Epithelial cell of proximal tubule (primary cell): ENCODE data around the gene CA12. TPM values are rescaled to one million over a fixed set of nuclear protein-coding genes. Genes with fewer than 3 reads are reported as not detected.
"Not testable (repeated sequence)": the region's sequence is repeated elsewhere in the genome, so short reads cannot be mapped to it uniquely, and the experiment has no call there.

Experiments used
- DNase-seq: peaks from one replicate; pipeline ENCODE4 v3.0.0-alpha.2; 2011; ENCODE audit warnings: low read depth
- H3K4me3 ChIP-seq: 2 replicates; pipeline ENCODE4 v1.5.1; 2011; ENCODE audit warnings: low read depth, mild to moderate bottlenecking, low read length
- total RNA-seq: library from RNA; depleted of rRNA; stranded (reverse); fragments of >200 nt; gene quantifications from 2 replicates; pipeline ENCODE4 v1.2.3, GENCODE V29; 2015
- TF ChIP-seq, protein P1 (sequence below): conservative IDR thresholded peaks from 2 replicates; pipeline ENCODE4 v1.5.1; 2012; ENCODE audit warnings: low read depth, mild to moderate bottlenecking, low read length

The CA12 gene
- total RNA-seq, 1 donor from 2014 or later, result 19.7 TPM

DNA sequence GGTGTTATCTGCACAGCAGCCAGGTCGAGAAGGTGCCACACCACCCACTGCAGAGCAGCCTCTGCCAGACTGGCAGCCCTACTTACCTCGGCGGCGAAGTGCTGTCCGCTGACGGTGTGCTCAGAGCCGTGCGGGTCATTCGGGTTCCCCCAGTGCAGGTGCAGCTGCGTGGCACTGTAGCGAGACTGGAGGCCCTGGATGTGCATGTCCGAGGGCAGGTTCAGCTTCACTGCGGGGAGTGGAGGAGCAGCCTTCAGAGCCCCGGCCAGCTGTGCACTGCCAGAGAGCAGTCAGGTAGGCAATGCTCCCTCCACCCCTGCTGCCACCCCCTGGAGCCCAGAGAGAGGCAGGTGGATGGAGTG lies 36.3 kb downstream of the CA12 start:
- H3K4me3 ChIP-seq, result no peak overlapping the region
- DNase-seq, result no peak
- TF ChIP-seq, protein P1, sequence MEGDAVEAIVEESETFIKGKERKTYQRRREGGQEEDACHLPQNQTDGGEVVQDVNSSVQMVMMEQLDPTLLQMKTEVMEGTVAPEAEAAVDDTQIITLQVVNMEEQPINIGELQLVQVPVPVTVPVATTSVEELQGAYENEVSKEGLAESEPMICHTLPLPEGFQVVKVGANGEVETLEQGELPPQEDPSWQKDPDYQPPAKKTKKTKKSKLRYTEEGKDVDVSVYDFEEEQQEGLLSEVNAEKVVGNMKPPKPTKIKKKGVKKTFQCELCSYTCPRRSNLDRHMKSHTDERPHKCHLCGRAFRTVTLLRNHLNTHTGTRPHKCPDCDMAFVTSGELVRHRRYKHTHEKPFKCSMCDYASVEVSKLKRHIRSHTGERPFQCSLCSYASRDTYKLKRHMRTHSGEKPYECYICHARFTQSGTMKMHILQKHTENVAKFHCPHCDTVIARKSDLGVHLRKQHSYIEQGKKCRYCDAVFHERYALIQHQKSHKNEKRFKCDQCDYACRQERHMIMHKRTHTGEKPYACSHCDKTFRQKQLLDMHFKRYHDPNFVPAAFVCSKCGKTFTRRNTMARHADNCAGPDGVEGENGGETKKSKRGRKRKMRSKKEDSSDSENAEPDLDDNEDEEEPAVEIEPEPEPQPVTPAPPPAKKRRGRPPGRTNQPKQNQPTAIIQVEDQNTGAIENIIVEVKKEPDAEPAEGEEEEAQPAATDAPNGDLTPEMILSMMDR, result no peak

DNA sequence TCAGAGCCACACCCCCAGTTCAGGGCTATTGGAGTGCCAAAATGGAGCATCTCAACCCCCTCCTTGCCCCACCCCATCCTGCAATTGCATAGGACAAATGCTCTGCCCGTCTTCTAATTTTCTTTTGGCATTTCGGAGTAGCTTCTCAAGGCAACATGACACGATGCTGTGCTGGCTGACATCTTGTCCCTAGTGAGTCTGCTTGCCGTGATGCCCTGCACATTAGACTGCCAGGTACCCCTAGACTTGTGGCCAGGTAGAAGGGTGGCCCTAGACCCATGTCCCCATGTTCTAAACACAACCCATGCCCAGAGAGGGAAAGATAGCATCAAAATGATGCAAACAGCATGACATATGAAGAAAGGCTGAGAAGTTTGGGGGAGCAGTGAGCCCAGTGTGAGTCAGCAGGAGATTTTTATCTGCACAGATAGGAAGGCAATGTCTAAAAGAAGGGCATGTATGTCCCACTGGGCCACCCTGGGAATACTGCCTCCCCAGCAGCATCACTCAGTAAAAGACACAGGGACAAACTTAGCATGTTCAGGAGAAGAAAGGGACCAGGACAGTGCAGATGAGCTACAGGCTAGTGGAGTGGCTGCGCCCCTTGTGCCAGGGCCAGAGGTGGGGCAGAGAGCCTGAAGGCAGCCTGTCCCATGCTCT lies 36.8 kb downstream of the CA12 start:
- TF ChIP-seq, protein P1, result no peak
- H3K4me3 ChIP-seq, result no peak overlapping the region
- DNase-seq, result no peak

DNA sequence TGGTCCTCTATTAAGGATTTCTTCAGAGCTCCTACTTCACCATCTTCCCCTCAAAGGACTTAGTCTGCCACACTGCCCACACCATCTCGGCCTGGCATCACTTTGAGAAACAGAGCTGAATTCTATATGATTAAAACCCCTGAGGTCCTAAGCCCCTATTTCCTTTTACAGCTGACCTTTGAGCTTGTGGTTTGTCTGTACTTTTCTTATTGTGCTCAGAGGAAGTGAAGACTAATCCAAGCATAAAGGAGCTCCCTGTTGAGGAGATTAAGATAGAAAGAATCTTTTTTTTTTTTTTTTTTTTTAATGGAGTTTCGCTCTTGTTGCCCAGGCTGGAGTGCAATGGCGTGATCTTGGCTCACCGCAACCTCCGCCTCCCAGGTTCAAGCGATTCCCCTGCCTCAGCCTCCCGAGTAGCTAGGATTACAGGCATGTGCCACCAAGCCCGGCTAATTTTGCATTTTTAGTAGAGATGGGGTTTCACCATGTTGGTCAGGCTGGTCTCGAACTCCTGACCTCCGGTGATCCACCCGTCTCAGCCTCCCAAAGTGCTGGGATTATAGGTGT lies 38.6 kb downstream of the CA12 start:
- not testable (repeated sequence) for DNase-seq, H3K4me3 ChIP-seq

DNA sequence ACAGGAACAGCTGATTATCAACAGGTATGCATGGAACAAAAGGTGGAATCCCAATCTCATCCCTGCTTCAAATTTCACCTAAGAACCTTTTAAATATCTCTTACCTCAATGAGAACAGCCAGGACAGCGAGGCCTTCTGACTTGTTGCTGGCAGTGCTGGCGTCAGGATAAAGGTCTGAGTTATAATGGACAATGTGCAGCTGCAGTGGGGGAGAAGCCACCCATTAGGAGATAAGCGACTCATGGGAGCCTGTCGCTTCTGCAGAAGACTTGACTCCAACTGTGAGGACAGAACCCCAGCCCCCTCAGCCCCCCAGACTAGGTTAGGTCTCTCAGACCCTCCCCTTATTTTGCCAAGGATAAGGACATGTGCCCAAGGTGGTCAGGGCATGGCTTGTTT lies 39.7 kb downstream of the CA12 start:
- TF ChIP-seq, protein P1, result no peak

DNA sequence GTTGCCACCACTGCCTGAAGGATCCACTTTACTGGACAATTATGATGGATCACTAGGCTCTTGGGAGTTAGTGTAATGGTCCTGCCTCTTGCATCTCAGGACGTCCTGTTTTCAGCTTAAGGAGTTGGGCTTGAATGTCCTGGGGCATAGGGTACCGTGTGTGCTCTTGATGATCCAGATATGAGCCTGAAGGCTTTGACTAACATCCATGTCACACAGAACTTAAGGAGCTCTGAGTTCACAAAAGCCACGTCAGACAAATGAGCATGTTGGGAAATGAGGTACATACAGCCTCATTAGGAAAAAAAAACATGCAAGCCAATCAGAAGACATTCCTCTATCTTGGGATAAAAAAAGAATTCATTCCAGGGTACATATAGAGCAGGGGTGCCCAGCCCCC lies 40.8 kb downstream of the CA12 start:
- TF ChIP-seq, protein P1, result no peak
- DNase-seq, result no peak
- H3K4me3 ChIP-seq, result no peak overlapping the region

More for the DNA sequence above, 39.7 kb downstream of the CA12 start:
- DNase-seq, result no peak
- H3K4me3 ChIP-seq, result no peak overlapping the region

DNA sequence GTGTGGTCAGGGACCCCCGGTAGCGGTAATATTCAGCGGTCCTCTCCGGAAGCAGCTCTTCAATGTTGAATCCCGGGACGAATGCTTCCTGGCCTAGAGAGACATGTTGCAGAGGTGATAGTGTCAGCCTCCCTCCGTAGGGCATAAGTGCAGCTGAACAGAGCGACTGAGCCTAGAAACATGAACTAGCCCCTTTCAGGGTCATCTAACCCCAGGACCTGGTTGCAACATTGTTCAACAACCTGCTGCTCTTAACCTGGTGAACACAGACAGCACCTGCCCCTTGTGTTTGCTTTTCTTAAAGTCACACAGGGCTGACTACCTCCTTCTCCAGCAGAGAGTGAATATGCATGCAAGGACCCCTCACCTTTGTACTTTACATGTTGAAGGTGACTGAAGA lies 41.3 kb downstream of the CA12 start:
- H3K4me3 ChIP-seq, result no peak overlapping the region
- TF ChIP-seq, protein P1, result no peak
- DNase-seq, result no peak

DNA sequence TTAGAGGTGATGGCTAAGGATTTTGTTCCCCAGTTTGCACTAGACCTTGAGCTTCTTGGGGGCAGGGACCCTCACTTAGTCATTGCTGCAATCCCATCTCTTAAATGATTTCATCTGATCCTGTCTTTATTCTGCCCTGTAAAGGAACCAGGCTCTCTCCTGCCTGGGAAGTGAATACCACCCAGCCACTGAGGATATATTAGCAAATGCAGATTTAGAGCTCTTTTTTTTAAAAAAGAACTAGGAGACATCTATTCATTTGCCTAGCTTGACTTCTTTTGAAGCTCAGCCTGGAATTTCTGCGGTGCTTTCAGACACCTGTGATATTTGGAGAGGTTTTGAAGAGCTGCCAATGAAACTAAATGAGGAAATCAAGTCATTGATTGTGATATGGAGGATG lies 41.8 kb downstream of the CA12 start:
- H3K4me3 ChIP-seq, result no peak overlapping the region
- TF ChIP-seq, protein P1, result no peak
- no peak for DNase-seq
